ENCODE measurements around the gene VPREB1.
"Not testable (repeated sequence)": the region's sequence is repeated elsewhere in the genome, so short reads cannot be mapped to it uniquely, and the experiment has no call there.

Gene VPREB1

DNA sequence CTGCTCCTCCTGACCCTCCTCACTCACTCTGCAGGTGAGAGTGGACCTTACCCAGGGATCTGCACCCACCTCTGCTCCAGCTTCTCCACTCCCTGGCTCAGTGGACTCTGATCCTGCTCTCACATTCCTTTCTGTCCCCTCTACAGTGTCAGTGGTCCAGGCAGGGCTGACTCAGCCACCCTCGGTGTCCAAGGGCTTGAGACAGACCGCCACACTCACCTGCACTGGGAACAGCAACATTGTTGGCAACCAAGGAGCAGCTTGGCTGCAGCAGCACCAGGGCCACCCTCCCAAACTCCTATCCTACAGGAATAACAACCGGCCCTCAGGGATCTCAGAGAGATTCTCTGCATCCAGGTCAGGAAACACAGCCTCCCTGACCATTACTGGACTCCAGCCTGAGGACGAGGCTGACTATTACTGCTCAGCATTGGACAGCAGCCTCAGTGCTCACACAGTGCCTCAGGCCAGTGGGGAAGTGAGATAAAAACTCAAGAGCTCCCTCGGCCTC, 29.7 kb upstream of the VPREB1 start:
- no peak for DNase-seq

- DNase-seq: no peak
These were observed 28.7 kb upstream of the VPREB1 start for GRCh38 chr22:22215659-22216449.

DNA sequence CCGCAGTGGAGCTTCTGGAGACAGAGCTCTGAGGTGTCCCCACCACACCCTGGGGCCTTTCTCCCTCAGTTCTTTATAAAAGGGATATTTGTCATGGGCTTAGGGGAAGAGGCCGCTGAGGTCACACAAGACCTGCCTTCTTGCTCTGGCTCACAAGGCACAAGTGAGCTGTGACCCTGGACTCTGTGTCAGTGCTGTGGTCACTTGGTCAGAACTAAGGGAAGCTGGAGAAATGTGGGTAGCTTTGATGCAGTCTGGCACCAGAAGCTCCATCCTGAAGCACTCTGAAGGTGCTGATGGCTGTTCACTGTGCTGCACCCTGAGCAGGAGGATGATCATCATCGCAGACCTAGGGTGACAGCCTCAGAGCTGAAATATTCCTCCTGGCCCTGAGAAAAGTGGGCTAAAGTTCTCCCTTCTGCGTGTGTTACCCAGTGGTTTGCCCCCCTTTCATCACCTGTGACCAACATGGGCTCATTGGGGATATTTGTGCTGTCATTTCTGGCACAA, 28.1 kb upstream of the VPREB1 start:
- DNase-seq: no peak

DNA sequence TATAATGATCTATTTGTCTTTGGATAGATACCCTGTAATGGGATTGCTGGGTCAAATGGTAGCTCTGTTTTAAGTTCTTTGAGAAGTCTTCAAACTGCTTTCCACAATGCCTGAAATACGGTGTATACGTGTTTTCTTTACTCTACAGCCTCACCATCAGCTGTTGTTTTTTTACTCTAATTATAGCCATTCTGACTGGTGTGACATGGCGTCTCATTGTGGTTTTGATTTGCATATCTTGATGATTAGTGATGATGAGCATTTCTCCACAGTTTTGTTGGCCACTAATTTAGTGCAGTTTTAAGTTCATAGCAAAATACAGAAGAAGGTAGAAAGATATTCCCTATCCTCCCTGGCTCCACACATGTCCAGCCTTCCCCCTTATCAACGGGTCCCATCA, 26.3 kb upstream of the VPREB1 start:
- no peak for DNase-seq

DNA sequence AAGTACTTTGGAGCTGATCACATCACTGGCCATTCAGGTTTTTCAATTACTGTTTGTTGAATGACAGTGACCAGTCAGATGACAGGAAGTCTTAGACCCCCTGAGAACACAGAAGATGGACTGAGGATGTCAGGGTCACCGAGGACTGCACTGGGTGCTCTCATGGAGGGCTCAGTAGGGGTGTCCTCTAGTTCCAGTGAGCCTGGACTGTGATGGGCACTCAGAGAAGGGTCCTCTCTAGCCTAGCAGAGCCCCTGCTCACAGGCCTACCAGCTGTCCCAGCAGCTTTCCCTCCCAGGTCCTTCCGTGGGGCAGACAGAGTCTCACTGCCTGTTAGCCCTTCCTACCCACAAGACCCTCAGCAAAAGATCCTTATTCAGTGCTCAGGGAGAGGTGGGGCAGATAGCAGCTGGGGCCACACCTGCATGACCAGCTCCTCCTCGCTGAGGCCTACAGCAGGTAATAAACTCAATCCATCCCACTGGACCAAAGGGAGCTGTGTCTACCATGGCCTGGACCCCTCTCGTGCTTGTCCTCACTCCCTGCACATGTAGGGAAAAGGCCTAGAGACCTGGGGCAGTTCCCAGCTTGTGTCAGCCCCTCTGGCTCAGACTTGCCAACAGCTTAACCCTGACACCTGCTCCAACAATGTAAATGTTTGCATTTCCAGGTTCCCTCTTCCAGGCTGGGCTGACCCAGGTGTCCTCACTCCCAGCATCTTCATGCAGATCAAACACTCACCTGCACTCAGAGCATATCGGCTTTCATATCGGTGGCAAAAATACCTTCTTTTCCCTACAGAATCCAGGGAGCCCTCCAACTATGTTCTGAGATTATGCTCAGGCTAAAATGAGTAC, 25.2 kb upstream of the VPREB1 start:
- DNase-seq: no peak

DNA sequence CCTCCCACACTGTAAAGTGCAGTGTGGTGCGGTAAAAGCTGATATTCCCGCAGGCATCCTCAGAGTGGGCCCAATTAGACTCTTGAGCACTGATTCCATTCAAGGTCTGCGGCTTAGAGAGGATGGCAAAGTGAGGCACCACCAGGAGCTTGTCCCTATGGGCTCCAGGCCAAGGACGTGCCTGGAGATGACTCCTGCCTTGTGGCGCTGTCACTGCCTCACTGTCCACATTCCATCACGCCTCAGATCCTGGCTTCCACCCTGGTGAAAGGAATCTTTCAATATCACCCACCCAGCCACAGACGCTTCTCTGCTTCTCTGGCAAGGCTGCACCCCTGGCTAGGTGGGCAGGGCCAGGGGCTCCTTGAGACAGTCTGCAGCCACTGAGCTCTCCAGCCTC, 23.5 kb upstream of the VPREB1 start:
- not testable (repeated sequence) for DNase-seq

DNA sequence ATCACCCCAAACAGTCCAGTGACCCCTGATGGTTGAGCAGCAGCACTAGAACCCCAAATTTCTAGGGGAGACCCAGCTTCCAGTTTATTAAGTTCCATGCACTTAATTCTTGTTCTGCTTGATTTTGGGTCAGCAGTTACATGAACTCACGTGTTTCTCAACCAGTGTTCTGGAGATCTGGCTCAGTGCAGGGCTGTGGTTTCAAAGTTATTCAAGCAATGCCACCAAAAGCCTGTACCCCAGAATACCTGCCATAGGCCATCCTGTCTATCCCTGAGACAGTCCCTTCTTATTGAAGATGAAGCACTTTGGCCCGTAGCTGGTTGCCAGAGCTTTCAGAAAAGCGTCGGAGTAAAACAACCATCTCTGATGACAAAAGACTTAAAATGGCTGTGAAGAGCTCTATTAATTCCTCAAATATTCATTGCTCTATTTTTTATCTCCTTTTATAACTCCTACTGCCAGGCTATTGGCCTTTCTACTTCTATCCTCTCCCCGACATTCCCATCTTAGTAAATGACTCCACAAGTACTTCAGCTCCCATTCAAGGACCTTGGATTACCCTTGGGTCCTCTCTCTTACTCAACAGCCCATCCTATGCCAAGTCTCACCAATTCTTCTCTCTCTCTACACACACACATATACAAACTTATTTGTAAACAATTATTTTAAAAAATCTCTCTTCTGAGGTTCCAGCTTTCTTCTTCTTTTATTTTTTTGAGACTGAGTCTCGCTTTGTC, 18.0 kb upstream of the VPREB1 start:
- DNase-seq: no peak

GRCh38 chr22:22228421-22228820, 16.2 kb upstream of the VPREB1 start:
- DNase-seq: no peak

- no peak for DNase-seq
These were observed 15.7 kb upstream of the VPREB1 start for GRCh38 chr22:22228921-22229320.

GRCh38 chr22:22229683-22230420, 14.7 kb upstream of the VPREB1 start:
- no peak for DNase-seq

- no peak for DNase-seq
These were observed 14.1 kb upstream of the VPREB1 start for GRCh38 chr22:22230438-22230837.

GRCh38 chr22:22233081-22233480, 11.5 kb upstream of the VPREB1 start:
- no peak for DNase-seq

GRCh38 chr22:22235558-22235957, 9.0 kb upstream of the VPREB1 start:
- DNase-seq: no peak

- DNase-seq: no peak
These were observed 7.1 kb upstream of the VPREB1 start for GRCh38 chr22:22237521-22237920.

DNA sequence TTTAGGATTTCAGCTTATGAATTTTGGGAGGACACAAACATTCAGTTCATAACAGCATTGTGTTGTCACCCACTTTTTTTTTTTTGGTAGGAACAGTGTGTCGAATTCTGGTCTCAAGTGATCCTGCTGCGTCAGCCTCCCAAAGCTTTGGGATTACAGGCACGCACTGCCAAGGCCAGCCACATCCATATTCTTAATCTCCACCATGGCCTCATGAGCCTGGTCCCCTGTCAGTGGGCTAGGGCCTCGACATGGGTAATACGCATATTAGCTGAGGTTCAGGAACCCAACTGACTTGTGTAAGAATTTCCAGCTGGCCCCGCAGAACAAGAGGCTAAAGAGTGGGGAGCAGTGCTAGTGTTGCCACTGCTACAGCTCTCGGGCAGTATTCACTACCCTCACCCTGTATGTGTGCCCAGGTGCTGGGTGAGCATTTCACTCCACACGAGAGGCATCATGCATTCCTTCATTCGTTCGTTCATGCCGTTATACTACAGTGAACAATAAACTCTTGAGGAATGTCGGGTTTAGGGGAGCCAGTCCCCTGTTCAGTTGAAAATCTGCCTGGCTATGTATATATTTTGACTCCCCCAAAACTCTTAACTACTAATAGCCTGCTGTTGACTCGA, 5.2 kb upstream of the VPREB1 start:
- no peak for DNase-seq

DNA sequence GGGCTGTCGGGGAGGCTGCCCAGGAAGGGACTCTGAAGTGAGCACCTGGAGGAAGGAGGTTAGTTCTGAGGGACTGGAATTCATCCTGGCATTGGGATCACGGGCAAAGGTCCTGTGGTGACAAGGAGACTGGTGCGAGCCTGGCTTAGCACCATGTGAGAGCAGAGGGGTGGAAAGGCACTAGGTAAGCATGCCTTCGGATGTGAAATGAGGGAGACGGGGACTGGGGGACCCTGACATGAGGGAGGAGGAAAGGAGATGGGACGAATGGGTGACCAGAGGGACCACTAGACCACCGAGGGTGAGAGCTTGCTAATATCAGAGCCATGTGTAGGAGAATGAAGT, 3.1 kb upstream of the VPREB1 start:
- no peak for DNase-seq

DNA sequence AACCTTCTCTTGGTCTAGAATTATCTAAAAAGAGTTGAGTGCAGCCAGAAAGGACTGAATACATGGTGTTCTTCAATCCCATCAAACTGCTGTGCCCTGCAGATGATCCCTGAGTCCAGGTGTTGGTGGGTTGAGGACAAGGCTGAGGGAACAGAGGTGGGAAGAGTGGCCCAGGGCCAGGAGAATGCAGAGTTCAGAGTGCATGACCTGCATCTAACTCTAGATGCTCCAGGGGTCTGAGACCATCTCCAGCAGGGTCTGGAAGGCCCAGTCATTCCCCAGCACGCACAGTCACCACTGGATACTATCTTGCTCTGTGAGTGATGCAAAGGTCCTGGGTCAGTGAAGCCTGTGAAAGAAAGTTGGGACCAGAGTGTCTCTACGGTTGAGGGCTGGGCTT, 2.1 kb upstream of the VPREB1 start:
- no peak for DNase-seq

DNA sequence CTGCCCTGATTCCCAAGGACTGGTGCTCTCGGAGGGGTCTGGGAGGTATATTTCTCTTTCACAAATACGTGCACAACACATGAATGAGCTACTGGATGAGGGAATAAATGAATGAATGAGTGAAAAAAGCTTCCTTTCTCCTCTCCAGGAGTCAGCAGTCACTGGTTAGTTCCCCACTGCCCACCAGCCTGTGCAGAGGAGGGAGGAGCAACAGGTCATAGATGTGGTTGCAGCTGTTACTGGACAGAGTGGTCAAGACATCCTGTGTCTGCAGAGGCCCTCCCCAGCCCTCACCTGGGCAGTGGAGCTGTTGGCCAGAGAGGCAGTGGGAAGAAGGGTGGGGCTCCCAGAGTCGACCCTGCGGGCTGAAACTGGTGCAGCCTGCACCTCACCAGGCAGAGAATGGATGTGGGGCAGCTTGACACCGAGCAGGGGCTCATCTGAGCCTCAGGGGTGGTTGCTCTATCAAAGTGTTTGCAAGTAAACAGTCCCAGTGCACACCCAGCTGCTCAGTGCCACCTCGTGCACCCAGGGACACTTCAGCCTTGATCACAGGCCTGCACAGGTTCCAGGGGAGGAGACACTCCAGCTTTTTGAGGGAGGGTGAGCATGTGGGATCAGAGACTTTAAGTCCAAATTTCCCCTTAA, 1.4 kb upstream of the VPREB1 start:
- DNase-seq: no peak

DNA sequence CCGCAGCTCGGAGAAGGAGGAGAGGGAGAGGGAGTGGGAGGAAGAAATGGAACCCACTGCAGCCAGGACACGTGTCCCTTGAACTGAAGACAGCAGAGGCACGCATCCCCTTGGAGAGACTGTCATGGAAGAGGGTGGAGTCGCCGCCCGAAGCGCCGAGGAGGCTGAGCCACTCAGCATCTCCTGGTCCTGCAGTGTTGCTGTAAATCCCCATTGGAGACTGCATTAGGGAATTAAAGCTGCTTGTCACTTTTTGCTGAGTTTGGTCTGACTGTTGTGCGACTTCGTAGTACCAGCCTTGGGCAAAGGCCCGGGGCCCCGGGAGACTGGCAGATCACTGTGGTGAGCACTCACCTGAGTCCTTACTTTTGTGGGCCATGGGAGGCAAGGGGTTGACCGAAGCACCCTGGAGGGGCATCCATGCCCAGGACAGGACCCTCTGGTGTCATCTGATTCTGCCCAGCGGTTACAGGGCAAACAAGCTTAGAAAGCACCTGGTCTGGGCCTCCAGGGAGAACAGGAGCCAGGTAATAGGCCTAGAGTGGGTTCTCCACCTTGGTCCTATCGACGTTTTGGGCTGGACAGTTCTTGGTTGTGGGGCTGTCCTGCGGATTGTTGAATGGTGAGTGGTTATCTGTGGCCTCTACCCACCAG, 797 bp downstream of the VPREB1 start:
- no peak for DNase-seq

GRCh38 chr22:22245935-22246525, 1.4 kb downstream of the VPREB1 start:
- DNase-seq: no peak

DNA sequence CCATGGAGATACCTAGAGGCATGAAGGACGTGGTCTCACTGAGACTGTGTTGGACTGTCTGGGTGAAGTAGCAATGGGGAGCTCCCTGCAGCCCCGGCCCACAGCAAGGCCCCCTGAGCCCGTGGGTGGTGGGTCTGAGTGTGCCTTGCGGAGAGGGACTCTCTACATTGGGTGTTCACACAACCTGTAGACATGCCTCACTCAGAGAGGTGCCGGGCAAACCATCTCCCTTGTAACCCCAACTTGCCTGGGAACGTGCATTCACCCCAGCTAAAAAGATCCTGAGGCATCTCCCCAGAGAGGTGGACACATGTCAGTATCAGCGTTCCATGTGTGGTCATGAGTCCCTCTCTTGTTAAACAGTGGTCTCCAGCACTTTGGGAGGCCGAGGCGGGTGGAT, 2.1 kb downstream of the VPREB1 start:
- DNase-seq: no peak
